SK-N-MC (cell line): ENCODE results near the gene IQUB.

Experiments
- EZH2 ChIP-seq: fragments of 200-600 bp; sonication (generic); IDR thresholded peaks from one replicate; pipeline ENCODE4 v1.6.1; 2017; ENCODE audit warnings: antibody characterized with exemption
- FOXP2 ChIP-seq: optimal IDR thresholded peaks from 2 replicates; pipeline ENCODE3; 2011; ENCODE audit warnings: mild to moderate bottlenecking, moderate library complexity; ENCODE audit not compliant: insufficient read depth; ENCODE audit errors: extremely low read length, control extremely low read depth
- POLR2AphosphoS5 ChIP-seq: IDR thresholded peaks from 2 replicates; pipeline ENCODE4 v1.6.1; 2012; ENCODE audit warnings: mild to moderate bottlenecking, low read depth, low read length, borderline replicate concordance

DNA sequence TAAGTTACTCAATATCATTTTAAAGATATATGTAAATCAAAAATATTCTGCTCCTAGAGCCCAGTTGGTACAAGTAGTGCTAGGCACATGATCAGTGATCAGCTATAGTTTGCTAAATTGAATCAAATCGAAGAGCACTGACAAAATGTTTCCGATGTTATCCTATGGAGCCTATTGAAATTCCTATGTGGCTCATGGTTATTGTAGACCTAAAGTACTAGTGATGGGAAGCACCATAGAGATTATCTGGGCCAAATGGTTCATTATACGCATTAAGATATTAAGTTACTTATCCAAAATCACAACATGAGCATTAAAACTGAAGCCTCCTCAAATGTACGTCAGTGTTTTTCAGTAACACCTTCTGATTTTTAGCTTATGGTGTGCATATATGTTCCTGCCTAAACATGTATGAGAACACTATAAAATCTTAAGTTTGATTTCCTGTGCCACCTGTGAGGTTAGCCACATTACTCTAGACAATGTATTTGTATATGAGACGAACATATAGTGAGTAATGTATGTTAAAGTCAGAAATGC lies 103.2 kb downstream of the IQUB start:
- no peak for TF ChIP-seq POLR2AphosphoS5
- no peak for TF ChIP-seq EZH2
- TF ChIP-seq FOXP2 = no peak
